HG02798 (cell line): Measurements from ENCODE around the gene CDRT15L2.
"Not testable (repeated sequence)": the region's sequence is repeated elsewhere in the genome, so short reads cannot be mapped to it uniquely, and the experiment has no call there.

ENCODE experiments used
- ATAC-seq: cut with Tn5 transposase; IDR thresholded peaks from one replicate; pipeline ENCODE4 v1.9.1; 2021; ENCODE audit warnings: mild to moderate bottlenecking; ENCODE audit not compliant: unreplicated experiment, poor library complexity

Gene CDRT15L2

DNA sequence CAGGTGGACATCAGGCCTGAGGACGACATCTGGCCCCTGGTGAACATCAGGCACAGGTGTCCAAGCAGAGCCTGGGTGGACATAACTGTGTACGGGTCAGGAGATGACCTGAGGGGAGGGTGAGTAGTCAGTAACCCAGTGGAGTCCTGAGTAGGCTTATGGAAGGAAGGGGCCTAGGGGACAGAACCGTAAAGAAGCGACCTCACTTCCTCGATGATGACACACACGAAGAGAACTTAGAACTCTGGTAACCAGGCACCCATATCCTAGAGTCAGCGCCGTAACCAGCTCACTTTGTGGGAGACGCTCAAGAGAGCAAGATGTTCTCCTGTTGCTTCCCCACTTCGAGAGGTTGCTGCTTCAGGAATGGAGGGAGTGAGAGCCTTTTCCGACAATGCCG lies at the start of gene CDRT15L2:
Gene CDRT15L2, plus strand, starts transcription at position 301 of the 400 bp plus-strand sequence. Its CDS starts 20 bp downstream, at position 321.
- not testable (repeated sequence) for ATAC-seq

DNA sequence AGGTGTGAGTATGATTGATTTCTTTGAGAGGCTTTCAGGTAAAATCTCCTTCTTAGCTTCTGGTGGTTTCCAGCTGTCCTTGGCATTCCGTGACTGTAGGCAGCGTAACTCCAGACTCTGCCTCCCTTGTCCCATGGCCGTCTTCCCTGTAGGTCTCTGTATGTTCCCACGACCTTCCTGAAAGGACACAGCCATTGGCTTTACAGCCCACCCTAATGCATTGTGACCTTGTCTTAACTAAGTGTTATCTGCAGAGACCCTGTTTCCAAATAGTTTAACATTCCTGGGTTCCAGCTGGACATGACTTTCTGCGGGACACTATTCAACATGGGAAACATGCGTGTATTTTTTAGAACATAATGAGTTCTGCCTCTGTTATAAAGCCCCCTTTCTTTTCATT lies 49.4 kb upstream of the CDRT15L2 start:
- not testable (repeated sequence) for ATAC-seq

DNA sequence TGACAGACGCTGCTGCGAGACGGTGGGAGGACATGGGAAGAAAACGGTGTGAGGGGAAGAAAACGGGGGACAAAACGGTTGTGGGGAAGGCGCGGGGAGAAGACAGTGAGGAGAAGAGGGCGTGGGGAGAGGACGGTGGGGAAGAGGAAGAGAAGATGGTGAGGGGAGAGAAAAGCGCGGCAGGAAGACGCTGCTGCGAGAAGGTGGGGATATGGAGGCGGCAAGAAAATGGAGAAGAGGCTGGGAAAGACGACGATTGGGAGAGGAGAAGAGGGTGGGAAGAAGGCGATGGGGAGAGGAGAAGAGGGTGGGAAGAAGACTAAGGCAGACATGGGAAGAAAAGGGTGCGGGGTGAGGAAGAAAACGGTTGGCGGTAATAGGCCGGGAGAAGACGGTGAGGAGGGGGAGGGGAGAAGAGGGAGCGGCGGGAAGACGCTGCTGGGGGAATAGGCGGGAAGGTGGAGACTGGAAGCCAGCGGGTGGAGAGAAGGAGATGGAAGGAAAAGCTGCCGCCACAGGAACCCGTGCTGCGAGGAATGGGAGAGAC lies 46.9 kb upstream of the CDRT15L2 start:
- not testable (repeated sequence) for ATAC-seq

DNA sequence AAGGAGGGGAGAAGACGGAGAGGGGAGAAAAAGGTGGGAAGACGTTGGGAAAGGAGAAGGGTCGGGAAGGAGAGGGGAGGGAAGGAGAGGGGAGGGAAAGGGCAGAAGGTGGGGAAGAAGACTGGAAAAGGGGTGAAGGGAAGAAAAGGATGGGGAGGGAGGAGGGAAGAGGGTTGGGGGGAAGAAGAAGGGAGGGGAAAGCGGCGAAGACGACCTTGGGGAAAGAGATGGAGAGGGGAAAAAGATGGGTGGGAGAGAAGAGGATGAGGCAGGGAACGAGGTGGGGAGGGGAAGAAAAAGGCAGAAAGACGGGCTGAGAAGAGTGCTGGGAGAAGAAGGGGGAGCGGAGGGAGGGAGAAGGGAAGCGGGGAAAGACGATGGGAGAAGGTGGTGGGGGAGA lies 46.3 kb upstream of the CDRT15L2 start:
- not testable (repeated sequence) for ATAC-seq

- ATAC-seq: not testable (repeated sequence)
Measured at GRCh38 chr17:20534711-20535550, 44.6 kb upstream of the CDRT15L2 start.

GRCh38 chr17:20540414-20540813 lies 39.1 kb upstream of the CDRT15L2 start:
- peak; percentile 86 for ATAC-seq

DNA sequence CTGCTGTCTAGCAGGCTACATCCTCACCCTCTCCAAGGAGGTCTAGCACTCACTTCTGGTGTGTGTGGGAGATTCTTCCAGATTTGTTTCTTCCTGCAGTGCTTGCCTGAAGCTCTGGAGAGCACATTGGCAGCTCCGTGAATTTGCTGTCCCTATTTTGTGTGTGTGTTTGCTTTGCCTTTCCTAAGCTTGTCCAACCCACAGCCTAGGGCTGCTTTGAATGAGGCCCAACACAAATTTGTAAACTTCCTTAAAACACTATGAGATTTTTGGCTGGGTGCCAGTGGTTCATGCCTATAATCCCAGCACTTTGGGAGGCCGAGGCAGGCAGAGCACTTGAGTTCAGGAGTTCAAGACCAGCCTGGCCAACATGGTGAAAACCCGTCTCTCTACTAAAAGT lies 38.7 kb upstream of the CDRT15L2 start:
- ATAC-seq: not testable (repeated sequence)

- ATAC-seq: not testable (repeated sequence)
Measured at GRCh38 chr17:20541853-20542546, 37.5 kb upstream of the CDRT15L2 start.

- ATAC-seq: not testable (repeated sequence)
Measured at GRCh38 chr17:20547923-20548322, 31.6 kb upstream of the CDRT15L2 start.

DNA sequence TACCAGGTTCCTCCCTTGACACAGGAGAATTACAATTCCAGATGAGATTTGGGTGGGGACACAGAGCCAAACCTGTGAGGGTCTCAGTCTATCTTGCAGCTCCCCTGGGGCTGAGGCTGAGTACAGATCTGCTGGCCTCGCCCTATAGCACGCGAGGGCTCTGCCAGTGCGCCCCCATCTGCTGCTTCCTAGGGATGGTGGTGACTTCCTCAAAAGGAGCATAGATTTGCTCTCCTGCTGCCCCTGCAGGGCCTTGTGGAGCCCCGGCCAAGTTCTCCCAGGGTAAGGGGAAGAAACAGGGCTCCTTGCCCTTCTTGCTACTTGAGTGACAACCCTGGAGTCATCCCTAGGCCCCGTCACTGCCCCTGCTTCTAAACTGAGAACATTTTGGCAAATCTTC lies 26.6 kb upstream of the CDRT15L2 start:
- not testable (repeated sequence) for ATAC-seq

DNA sequence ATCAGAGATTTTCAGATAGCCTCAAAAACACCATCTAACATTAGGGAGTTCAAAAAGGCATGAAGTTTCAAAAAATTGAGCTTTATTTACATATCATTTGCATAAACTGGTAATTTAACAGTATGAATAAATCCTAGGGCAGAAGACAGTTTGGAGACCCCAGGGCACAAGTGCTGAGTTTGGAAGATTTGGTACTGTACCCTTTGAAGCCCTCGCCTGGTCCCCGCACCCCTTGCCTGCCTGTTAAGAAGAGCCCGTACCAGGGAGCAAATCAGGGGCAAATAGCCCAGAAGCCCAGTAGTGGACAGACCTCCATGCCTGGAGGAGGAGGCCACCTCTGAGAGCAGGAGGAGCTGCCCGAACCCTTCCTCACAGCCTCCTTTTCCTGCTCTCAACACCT lies 24.8 kb upstream of the CDRT15L2 start:
- ATAC-seq: not testable (repeated sequence)

GRCh38 chr17:20555135-20556010 lies 24.2 kb upstream of the CDRT15L2 start:
- not testable (repeated sequence) for ATAC-seq

- not testable (repeated sequence) for ATAC-seq
Measured at GRCh38 chr17:20558096-20558495, 21.4 kb upstream of the CDRT15L2 start.

DNA sequence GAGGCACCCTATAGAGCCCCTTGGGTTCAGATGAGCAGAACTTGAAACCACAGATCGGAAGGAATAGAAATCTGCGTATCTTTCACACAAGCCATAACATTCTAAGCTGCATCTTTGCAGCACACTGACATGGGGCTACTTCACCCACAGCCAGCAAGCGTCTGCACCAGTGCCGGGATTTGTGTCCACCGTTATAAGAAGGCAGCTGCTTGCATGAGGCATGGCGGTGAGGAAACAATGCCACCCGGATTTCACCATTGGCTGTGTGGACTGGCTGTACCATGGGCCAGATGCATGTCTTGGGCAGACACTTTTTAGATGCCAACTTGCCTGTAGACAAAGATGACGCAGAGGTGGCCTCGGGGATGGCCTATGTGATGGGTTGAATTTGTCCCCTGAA lies 20.5 kb upstream of the CDRT15L2 start:
- ATAC-seq: not testable (repeated sequence)

GRCh38 chr17:20562587-20562986 lies 16.9 kb upstream of the CDRT15L2 start:
- no peak for ATAC-seq

DNA sequence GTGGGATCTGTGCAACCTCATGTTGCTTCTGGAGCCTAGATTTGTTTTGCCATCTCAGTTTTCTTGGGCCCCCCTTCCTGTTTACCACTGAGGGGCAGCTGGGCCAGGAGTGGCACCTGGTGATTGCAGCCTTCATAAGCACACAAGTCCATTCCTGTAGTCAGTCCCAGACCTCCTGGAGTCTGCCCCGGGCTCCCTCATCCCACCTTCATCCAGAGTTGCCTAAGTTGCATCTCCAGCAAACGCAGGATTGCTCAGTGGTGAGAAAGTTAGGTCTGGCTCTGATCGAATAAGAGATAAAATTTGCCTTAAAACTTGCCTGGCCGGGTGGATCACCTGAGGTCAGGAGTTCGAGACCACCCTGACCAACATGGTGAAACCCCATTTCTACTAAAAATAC lies 14.3 kb upstream of the CDRT15L2 start:
- not testable (repeated sequence) for ATAC-seq

DNA sequence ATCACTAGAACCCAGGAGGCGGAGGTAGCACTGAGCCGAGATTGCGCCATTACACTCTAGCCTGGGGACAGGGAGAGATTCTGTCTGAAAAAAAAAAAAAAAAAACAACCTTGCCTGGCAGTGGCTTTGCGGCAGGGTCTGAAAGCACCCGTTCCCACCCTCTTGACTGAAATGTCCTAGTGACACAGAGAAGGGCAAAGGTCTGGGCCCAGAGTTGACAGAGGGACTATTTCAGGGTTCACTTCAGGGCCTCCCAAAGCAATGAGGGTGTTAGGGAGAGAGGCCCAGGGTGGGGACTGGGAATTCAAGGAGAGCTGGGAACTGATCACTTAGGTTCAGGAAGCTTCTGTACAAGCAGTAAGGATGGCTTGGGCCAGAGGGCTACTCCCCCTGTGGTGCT lies 13.8 kb upstream of the CDRT15L2 start:
- ATAC-seq: no peak

DNA sequence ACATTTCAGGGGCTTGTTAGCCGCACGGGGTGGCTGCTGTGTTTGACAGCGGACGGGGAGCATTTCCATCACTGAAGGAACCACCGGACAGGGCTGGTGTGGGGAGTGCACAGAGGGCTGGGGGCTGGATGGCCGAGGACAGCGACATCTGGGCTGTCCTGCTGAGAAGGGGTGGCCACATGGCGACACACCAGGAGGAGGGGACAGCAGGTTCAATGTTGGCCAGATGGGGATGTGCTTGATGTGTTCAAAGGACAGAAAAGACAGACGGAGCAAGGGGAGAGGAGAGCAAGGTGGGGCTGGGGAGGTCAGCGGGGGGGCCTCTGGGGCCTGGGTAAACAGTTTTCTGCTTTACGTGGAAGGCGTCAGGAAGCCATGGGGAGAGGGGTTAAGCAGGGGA lies 12.8 kb upstream of the CDRT15L2 start:
- ATAC-seq: not testable (repeated sequence)

DNA sequence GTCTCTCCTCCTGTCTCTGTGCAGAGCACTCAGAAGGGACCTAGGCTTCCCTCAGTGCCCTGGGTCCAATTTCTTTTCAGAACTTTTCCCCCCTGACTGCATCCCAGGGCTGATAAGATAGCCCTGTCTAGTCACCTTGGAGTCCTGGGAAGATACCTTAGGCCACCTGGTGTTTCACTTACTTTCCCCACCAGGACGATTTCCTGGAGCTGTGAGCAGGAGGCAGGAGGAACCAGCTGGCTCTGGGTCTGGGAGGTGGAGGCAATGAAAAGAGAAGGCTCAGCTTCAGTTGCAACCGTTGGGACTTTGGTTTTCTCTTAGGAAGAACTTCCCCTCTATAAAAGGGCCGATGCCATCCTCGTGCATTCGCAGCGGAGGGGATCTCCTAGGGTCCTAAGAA lies 12.1 kb upstream of the CDRT15L2 start:
- ATAC-seq: not testable (repeated sequence)

GRCh38 chr17:20568604-20569003 lies 10.9 kb upstream of the CDRT15L2 start:
- not testable (repeated sequence) for ATAC-seq
